Activated CD8-positive, alpha-beta memory T cell treated with anti-CD3 and anti-CD28 coated beads for 4 hours (primary cell): ENCODE results near the gene CPLANE2.

Experiments
- DNase-seq, 2 donors: peaks; one replicate each; pipeline ENCODE4 v3.0.0-alpha.2; 2020; ENCODE audit warnings: low read depth in 2 of 2

CPLANE2 gene

DNA sequence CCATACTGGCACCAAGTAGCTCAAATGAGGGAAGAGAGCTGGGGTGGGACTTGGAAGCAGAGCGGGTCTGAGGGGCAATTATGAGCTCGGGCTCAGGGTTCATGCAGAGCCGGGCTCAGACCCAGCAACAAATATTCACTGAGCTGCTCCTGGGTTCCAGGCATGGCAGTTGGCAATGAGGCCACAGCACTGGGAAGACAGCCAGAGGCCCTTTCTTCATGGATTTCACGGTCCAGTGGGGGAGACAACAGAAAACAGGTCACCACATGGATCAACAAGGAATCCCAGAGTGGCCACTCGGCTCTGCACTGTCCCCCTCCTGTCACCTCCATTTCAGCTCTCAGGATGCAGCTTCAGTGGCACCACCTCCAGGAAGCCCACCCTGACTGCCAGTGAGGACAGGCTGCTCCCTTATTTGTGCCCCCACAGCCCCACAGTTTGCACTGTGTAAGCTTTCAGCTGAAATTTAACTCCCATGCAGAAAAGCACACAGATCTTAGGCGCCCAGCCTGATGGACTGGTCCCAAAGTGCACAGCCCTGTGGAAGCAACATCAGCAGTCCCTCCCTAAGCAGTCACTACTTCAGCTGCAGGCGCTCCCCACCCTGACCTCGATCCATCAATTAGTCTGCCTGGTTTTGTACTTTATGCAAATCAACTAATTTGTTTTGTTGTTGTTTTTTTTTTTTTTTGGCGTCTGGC, 46.9 kb downstream of the CPLANE2 start:
- DNase-seq, result no peak

DNA sequence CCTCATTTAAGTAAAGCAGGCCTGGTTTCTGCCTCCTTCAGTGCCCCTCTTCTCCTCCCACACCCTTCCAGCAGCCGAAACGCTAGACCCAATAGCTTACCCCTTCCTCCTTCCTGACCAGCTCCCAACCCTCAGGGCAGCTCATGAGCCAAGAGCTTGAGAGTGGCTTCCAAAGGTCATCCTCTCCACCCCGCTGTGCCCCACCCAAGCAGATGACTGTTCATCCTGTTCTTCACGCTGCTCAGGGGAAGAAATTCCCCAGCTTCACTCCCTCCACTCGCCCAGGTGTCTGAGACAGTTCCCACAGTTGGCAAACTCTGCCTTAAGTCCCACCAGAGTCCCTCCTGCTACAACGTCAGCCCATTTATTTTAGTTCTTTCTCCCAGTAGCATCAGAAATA, 48.0 kb downstream of the CPLANE2 start:
- DNase-seq, result no peak

DNA sequence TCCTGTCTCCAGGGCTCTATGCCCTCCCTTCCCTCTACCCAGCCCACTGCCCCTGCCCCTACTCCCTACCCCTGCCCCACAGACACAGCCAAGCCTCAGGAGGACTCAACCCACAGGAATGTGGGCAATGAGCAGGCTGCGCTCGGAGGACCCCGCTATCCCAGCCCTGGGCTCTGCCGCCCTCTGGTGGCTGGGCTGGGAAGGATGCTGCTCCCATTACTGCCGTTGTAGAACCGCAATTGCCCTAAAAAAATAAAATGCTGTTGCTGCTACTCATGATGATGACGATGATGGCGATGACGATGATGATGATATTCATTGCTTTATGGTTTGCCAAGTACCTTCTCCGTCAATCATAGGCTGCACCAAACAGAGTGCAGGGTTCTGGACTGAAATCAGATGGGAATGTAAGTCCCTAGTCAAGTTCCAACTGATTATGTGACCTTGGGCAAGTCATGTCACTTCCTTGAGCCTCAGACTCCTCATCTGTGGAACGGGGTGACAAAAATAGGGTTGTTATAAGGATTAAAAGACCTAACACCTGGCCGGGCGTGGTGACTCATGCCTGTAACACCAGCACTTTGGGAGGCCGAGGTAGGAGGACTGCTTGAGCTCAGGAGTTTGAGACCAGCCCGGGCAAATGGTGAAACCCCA, 49.1 kb downstream of the CPLANE2 start:
- peak; percentile 48 to 59 for DNase-seq

DNA sequence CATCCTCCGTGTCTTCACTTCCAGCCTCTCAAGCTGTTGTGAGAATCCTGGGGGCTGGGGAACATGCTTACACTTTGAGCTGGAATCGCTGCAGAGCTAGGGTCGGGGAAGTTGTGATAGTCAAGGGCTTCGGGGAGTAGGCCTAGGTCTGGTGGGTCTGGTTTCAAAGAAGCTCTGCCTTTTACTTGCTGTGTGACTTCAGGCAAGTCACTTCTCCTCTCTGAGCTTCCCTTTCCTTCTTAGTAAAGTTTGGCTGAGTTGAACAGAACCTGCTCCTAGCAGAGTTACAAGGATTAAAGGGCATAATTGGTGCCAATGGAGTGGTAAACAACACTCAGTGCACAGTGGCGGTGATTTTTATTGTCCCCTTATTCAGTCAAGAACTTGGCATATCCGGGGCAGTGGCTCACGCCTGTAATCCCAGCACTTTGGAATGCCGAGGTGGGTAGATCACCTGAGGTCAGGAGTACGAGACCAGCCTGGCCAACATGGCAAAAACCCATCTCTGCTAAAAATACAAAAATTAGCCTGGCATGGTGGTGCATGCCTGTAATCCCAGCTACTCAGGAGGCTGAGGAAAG, 50.2 kb downstream of the CPLANE2 start:
- DNase-seq, result no peak

DNA sequence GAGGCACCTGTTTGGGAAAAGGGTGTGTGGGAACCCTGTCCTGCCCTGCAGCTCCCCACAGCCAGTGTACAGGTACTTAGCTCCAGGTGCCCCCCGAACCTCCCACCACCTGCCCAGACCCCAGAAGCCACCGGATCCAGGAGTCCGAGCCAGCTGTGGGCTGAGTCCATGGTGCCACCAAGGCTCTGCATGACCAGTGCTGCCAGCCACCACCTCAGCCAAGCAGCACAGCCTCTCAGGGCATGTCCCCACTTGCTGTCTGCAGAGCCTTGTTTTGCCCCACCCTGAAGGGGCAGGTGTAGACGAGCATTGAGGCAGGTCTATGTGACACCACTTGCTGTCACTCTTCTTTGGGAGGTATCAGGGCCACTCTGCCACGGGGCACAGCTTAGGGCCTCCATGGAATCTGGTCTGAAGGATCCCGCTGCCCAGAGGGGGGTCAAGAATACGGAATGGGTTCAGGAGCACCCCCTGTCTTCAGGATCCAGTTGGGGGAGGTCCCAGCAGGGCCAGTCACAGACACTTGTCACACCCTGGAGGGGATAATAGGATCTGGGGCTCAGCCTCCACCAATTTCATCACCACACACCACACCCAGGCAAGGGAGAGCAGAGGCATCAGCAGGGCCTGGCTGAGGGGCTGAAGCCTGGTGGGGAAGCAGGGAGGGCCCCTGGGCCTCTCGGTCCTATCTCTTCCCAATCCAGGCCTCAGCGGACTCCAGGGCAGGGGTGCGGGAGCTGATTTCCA, 52.3 kb downstream of the CPLANE2 start:
- no peak for DNase-seq

DNA sequence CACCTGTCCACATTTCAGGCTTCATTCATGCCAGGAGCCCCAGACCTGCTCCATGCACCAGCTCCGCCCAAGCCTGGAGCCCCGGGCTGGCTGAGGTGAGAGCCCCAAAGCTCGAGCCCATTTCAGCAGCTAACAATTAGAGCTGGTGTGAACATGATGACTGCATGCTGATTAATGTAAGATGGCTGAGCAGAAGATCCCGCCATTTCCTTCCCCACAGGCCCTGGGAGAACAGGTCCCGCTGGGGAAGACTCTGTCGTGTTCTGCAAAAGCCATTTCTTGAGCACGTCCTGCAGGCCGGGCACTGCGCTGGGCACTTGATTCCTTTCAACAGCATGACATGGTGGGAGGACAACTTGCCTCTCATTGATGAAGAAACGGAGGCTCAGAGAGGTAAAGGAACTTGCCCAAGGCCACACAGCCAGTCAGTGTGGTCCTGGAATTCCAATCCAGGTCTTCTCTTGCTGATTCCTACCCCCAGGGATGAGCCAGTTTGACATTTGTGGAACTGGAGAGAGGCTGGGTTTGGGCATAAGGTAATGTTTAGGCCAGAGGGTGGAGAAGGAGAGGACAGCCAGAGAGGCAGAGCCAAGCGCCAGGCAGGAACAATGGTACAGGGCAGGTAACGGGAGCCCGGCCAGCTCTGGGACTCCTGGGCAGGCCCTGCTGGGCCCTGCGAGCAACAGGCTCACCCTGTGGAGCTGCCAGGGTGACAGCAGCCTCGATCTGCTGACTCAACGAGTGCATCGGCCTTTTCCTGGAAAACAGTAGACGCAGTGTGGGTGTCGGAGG, 53.0 kb downstream of the CPLANE2 start:
- no peak for DNase-seq

DNA sequence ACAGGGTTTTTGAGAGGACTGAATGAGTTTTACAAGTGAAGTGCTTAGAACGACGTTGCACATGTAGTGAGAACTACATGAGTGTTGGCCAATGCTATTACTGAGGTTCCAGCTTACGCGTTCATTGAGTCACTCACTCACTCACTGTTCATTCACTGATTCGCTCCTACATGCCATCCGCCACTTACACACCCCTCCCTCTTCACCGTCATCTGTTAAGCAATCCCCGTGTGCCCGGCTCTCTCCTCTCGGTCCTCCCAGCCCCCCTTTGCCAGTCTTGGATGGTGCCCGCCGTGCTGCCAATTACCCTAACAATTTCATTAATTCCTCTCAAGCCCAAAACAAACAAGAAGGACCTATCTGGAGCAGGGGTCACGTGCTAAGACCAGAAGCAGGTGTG, 53.8 kb downstream of the CPLANE2 start:
- no peak for DNase-seq

DNA sequence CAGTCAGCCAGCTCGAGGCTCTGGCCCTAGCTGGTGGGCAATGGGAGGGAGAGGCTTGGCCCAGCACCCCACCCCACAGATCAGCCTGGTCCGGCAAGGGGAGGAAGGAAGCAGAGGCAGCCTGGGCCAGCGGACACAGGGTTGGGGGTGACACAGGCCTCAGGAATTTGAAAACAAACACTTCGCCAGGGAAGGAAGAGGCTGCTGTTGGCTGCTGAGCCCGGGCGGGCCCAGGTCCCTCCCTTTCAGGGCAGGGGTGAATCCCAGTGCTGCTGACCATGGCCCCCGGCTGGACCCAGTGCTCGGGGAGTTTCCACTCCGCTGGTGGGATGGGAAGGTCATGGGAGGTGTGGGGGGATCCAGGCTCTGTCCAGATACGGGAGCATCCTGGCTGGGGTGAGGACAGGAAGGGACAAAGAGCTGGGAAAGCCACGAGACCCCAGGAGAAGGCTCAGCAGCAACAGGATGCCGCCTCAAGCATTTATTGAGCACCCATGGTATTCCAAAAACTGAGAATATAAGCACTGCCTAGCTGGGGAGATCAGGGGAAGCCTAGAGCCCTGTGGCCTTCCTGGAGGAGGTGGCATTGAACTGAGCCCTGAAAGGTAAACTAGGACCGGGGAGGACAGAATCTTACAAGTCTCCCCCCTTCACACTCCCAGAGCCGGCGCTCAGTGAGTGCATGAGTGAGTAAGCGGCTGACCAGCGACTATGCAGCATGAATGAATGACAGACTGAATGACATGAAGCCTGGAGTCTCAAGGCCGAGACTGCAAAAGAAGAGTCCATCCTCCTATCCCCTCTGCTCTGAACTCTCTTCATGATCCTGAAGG, 54.9 kb downstream of the CPLANE2 start:
- DNase-seq, result no peak
